H1 (cell line): ENCODE results near the gene MMP1. TPM values are rescaled to one million over a fixed set of nuclear protein-coding genes. Genes with fewer than 3 reads are reported as not detected.
A peak's percentile ranks its signal among the peaks of the same experiment; 100 is the strongest.

ENCODE experiments used
- CTCF ChIA-PET: fragments of 300-600 bp; sonication (Branson Sonifier 250); formaldehyde crosslinking; loops from one replicate; lab custom pipeline; 2021; ENCODE audit not compliant: partially characterized antibody; lab: Charles Lee
- POLR2A ChIA-PET: fragments of 300-600 bp; sonication (Branson Sonifier 250); formaldehyde crosslinking; loops from one replicate; lab custom pipeline; 2021; ENCODE audit warnings: inconsistent platforms; ENCODE audit not compliant: partially characterized antibody; lab: Charles Lee
- DNase-seq, 2 experiments: peaks; one replicate each; pipeline versions ENCODE4 v3.0.0 to v3.0.0-alpha.2; 2010 to 2022; ENCODE audit warnings: low spot score in 2 of 2, low read depth in 1 of 2, mixed read lengths in 1 of 2
- FAIRE-seq: peaks from 2 replicates; lab custom pipeline; 2011; peaks lifted over from hg19 to GRCh38; lab: Jason Lieb, UNC
- H2AFZ ChIP-seq: 2 replicates; pipeline ENCODE4 v1.8.1; 2012; ENCODE audit warnings: low read length, inconsistent platforms
- H2AK5ac ChIP-seq: 2 replicates; pipeline ENCODE4 v1.6.1; 2013; ENCODE audit warnings: low read depth, low read length
- H2BK120ac ChIP-seq: replicated peaks from 2 replicates; pipeline ENCODE3; 2013; ENCODE audit warnings: low read depth, low read length, inconsistent platforms
- H2BK12ac ChIP-seq: 2 replicates; pipeline ENCODE4 v1.6.1; 2013; ENCODE audit warnings: low read depth, low read length
- H2BK15ac ChIP-seq: 2 replicates; pipeline ENCODE4 v1.6.1; 2013; ENCODE audit warnings: low read length
- H2BK20ac ChIP-seq: 2 replicates; pipeline ENCODE4 v1.6.1; 2013; ENCODE audit warnings: low read length
- H2BK5ac ChIP-seq: 2 replicates; pipeline ENCODE4 v1.6.1; 2013; ENCODE audit warnings: low read depth, low read length
- H3K14ac ChIP-seq: 2 replicates; pipeline ENCODE4 v1.6.1; 2013; ENCODE audit warnings: inconsistent platforms; ENCODE audit not compliant: insufficient read length
- H3K18ac ChIP-seq: 2 replicates; pipeline ENCODE4 v1.6.1; 2013; ENCODE audit warnings: low read length; ENCODE audit errors: extremely low read depth
- H3K23ac ChIP-seq: 2 replicates; pipeline ENCODE4 v1.6.1; 2013; ENCODE audit warnings: inconsistent platforms; ENCODE audit not compliant: insufficient read length
- H3K23me2 ChIP-seq: 2 replicates; pipeline ENCODE4 v1.6.1; 2013; ENCODE audit warnings: low read depth, low read length
- H3K27ac ChIP-seq: 2 replicates; pipeline ENCODE4 v1.6.1; 2011; ENCODE audit warnings: low read depth, low read length, inconsistent platforms
- H3K27me3 ChIP-seq, 4 experiments: replicated peaks in 1 of 4; 1 replicate in 1 of 4; 2 replicates in 3 of 4; pipeline versions ENCODE4 v1.6.1 to v1.8.1; 2011 to 2013; ENCODE audit warnings: low read length in 3 of 4, mild to moderate bottlenecking in 3 of 4, inconsistent platforms in 2 of 4, mixed read lengths in 2 of 4, moderate library complexity in 1 of 4; ENCODE audit not compliant: control insufficient read depth in 3 of 4, insufficient read depth in 3 of 4; ENCODE audit errors: extremely low read depth in 1 of 4
- H3K36me3 ChIP-seq, 4 experiments: 2 replicates each; pipeline versions ENCODE4 v1.6.1 to v1.8.1; 2011 to 2013; ENCODE audit warnings: mild to moderate bottlenecking in 4 of 4, low read length in 3 of 4, moderate library complexity in 2 of 4, control low read depth in 1 of 4, inconsistent platforms in 1 of 4; ENCODE audit not compliant: insufficient read depth in 4 of 4, control insufficient read depth in 2 of 4
- H3K4ac ChIP-seq: replicated peaks from 2 replicates; pipeline ENCODE3; 2013; ENCODE audit warnings: low read length, low read depth, mixed read lengths, inconsistent platforms; ENCODE audit not compliant: insufficient read length
- H3K4me1 ChIP-seq, 4 experiments: replicated peaks in 1 of 4; 1 replicate in 1 of 4; 2 replicates in 3 of 4; pipeline versions ENCODE4 v1.6.1 to v1.8.1; 2011 to 2013; ENCODE audit warnings: low read length in 3 of 4, inconsistent platforms in 2 of 4, mixed read lengths in 1 of 4; ENCODE audit not compliant: insufficient read depth in 4 of 4, control insufficient read depth in 3 of 4
- H3K4me2 ChIP-seq, 2 experiments: 2 replicates each; pipeline versions ENCODE4 v1.6.1 to v1.8.1; 2011 to 2013; ENCODE audit warnings: low read depth in 2 of 2, low read length in 2 of 2, control low read depth in 1 of 2, inconsistent platforms in 1 of 2, mild to moderate bottlenecking in 1 of 2; ENCODE audit not compliant: insufficient read depth in 1 of 2
- H3K4me3 ChIP-seq, 4 experiments: fragments of 200-600, 300-600 bp in 1 of 4; sonication (generic), shearing (Covaris generic), sonication (Bioruptor Twin) in 1 of 4; 2 replicates each; pipeline versions ENCODE4 v1.5.1 to v1.8.1; 2011 to 2016; ENCODE audit warnings: low read length in 4 of 4, low read depth in 3 of 4, control low read depth in 2 of 4, inconsistent platforms in 2 of 4, mild to moderate bottlenecking in 2 of 4, mixed read lengths in 1 of 4, moderate library complexity in 1 of 4; ENCODE audit not compliant: insufficient read depth in 2 of 4; ENCODE audit errors: extremely low read depth in 1 of 4
- H3K56ac ChIP-seq: replicated peaks from 2 replicates; pipeline ENCODE3; 2013; ENCODE audit warnings: low read depth, mild to moderate bottlenecking, mixed read lengths, low read length, inconsistent platforms; ENCODE audit not compliant: insufficient read length
- H3K79me1 ChIP-seq: 2 replicates; pipeline ENCODE4 v1.6.1; 2013; ENCODE audit warnings: low read depth, low read length, control low read depth
- H3K79me2 ChIP-seq, 2 experiments: 2 replicates each; pipeline versions ENCODE4 v1.6.1 to v1.8.1; 2012 to 2013; ENCODE audit warnings: low read length in 2 of 2, mild to moderate bottlenecking in 2 of 2, inconsistent platforms in 1 of 2; ENCODE audit not compliant: insufficient read depth in 2 of 2, control insufficient read depth in 1 of 2
- H3K9ac ChIP-seq, 4 experiments: replicated peaks in 1 of 4; 1 replicate in 1 of 4; 2 replicates in 3 of 4; pipeline versions ENCODE4 v1.6.1 to v1.8.1; 2011 to 2013; ENCODE audit warnings: low read depth in 3 of 4, low read length in 3 of 4, control low read depth in 2 of 4, mild to moderate bottlenecking in 2 of 4, moderate library complexity in 2 of 4, inconsistent platforms in 1 of 4; ENCODE audit errors: extremely low read depth in 1 of 4
- H3K9me3 ChIP-seq, 2 experiments: 2 replicates each; pipeline versions ENCODE4 v1.6.1 to v1.8.1; 2012 to 2013; ENCODE audit warnings: mild to moderate bottlenecking in 2 of 2, moderate library complexity in 2 of 2, control low read depth in 1 of 2, inconsistent platforms in 1 of 2, low read depth in 1 of 2, low read length in 1 of 2, mixed read lengths in 1 of 2; ENCODE audit not compliant: insufficient read depth in 2 of 2
- H4K20me1 ChIP-seq, 2 experiments: replicated peaks in 1 of 2; 2 replicates each; pipeline versions ENCODE3 to v1.8.1; 2011 to 2013; ENCODE audit warnings: inconsistent platforms in 2 of 2, low read length in 2 of 2, mild to moderate bottlenecking in 1 of 2; ENCODE audit not compliant: insufficient read depth in 2 of 2, control insufficient read depth in 1 of 2
- H4K5ac ChIP-seq: 2 replicates; pipeline ENCODE4 v1.6.1; 2013; ENCODE audit warnings: low read length, low read depth, mixed read lengths, inconsistent platforms; ENCODE audit not compliant: insufficient read length
- H4K8ac ChIP-seq: 2 replicates; pipeline ENCODE4 v1.8.0; 2013; ENCODE audit warnings: mild to moderate bottlenecking, moderate library complexity, low read length, inconsistent platforms; ENCODE audit not compliant: insufficient read depth; ENCODE audit errors: extremely low read depth
- H4K91ac ChIP-seq: replicated peaks from 2 replicates; pipeline ENCODE3; 2013; ENCODE audit warnings: low read length, mixed read lengths, inconsistent platforms; ENCODE audit not compliant: insufficient read length
- ASH2L ChIP-seq: fragments of 200-600, 300-600 bp; sonication (generic); IDR thresholded peaks from one replicate; pipeline ENCODE4 v1.7.1; 2017; ENCODE audit warnings: low read length
- BCL11A ChIP-seq, 2 experiments: IDR thresholded peaks; one replicate each; pipeline ENCODE4 v1.6.1; 2011; ENCODE audit warnings: low read depth in 2 of 2, low read length in 2 of 2, mild to moderate bottlenecking in 2 of 2
- CHD2 ChIP-seq: IDR thresholded peaks from 2 replicates; pipeline ENCODE4 v1.6.1; 2012; ENCODE audit warnings: low read length, improper control_type of control experiment
- EGR1 ChIP-seq: IDR thresholded peaks from 2 replicates; pipeline ENCODE4 v1.6.1; 2011; ENCODE audit warnings: low read depth, low read length, borderline replicate concordance
- EZH2 ChIP-seq: fragments of 200-600 bp; sonication (generic); IDR thresholded peaks from 2 replicates; pipeline ENCODE4 v1.7.1; 2012; ENCODE audit warnings: low read depth, mild to moderate bottlenecking, moderate library complexity, low read length, inconsistent platforms; ENCODE audit not compliant: severe bottlenecking
- MAFK ChIP-seq: IDR thresholded peaks from 2 replicates; pipeline ENCODE4 v1.6.1; 2012; ENCODE audit warnings: low read depth, mild to moderate bottlenecking, improper control_type of control experiment, low read length
- NANOG ChIP-seq: IDR thresholded peaks from 2 replicates; pipeline ENCODE4 v1.6.1; 2011; ENCODE audit warnings: low read length, low read depth, mild to moderate bottlenecking, inconsistent platforms; ENCODE audit not compliant: insufficient read depth, poor library complexity, severe bottlenecking
- SRF ChIP-seq: IDR thresholded peaks from 2 replicates; pipeline ENCODE4 v1.6.1; 2011; ENCODE audit warnings: mild to moderate bottlenecking, low read depth, low read length, moderate library complexity
- SUZ12 ChIP-seq: fragments of 200-600 bp; sonication (generic); IDR thresholded peaks from 2 replicates; pipeline ENCODE4 v1.6.1; 2012; ENCODE audit warnings: mild to moderate bottlenecking, inconsistent platforms, low read length, moderate library complexity, mixed read lengths
- TAF1 ChIP-seq: IDR thresholded peaks from 2 replicates; pipeline ENCODE4 v1.6.1; 2011; ENCODE audit warnings: mild to moderate bottlenecking, low read depth, low read length
- TAF7 ChIP-seq: optimal IDR thresholded peaks from 2 replicates; pipeline ENCODE3; 2011; ENCODE audit warnings: low read depth, mild to moderate bottlenecking, inconsistent platforms, low read length, moderate library complexity, borderline replicate concordance
- TBP ChIP-seq: IDR thresholded peaks from 2 replicates; pipeline ENCODE4 v1.6.1; 2011; ENCODE audit warnings: low read depth, low read length, improper control_type of control experiment
- TCF12 ChIP-seq: IDR thresholded peaks from 2 replicates; pipeline ENCODE4 v1.6.1; 2011; ENCODE audit warnings: low read depth, mild to moderate bottlenecking, low read length
- ZNF274 ChIP-seq: IDR thresholded peaks from 2 replicates; pipeline ENCODE4 v1.7.0; 2012; ENCODE audit warnings: low read length, borderline replicate concordance; ENCODE audit errors: extremely low read depth
- WGBS, 2 experiments: shearing (Covaris generic) in 1 of 2; methylation state at CpG; one replicate each; pipeline versions ENCODE4 v1.1.6 to v1.1.7; 2013 to 2015; ENCODE audit warnings: low lambda C conversion rate in 2 of 2, mixed read lengths in 2 of 2, inconsistent platforms in 1 of 2, low coverage in 1 of 2, missing lambda C conversion rate in 1 of 2; ENCODE audit not compliant: insufficient replicate concordance in 2 of 2, insufficient coverage in 1 of 2, insufficient read length in 1 of 2; ENCODE audit errors: extremely low coverage in 1 of 2, missing lambda C conversion rate in 1 of 2; 5-methylcytosine and 5-hydroxymethylcytosine counted together
- polyA plus RNA-seq, 7 experiments: library from polyadenylated mRNA; depleted of rRNA in 3 of 7; stranded (reverse) in 5 of 7; unstranded in 2 of 7; fragments of >200 nt in 5 of 7; fragments of 200-250 nt in 2 of 7; gene quantifications; 1 replicate in 5 of 7; 2 replicates in 1 of 7; 4 replicates in 1 of 7; pipeline versions ENCODE4 v1.2.1 to v1.2.3, GENCODE V29; 2011 to 2013; ENCODE audit warnings: missing spikeins in 2 of 7, mixed read lengths in 2 of 7
- total RNA-seq: library from RNA; stranded (reverse); fragmentation: NEBNext Ultra II Directional; extraction: Animal tissue kit (Norgen Biotek cat#: 25700); gene quantifications from 2 replicates; pipeline ENCODE4 v1.2.1, GENCODE V29; 2021

Gene MMP1
- total and polyA plus RNA-seq, 2 of the 8 experiments (the other 6 are each of a cell fraction or from before 2014, with no cell fraction given), result not detected

- Histone ChIP-seq H3K4me1 (no peaks in the 10 kb centered on the region), H3K18ac (no peak overlapping the region), H2BK5ac (no peak overlapping the region), H3K14ac (no peak overlapping the region), H2BK20ac (no peak overlapping the region), H3K56ac (no peak overlapping the region), H3K36me3 (no peaks in the 10 kb centered on the region), H3K4ac (no peak overlapping the region), H4K91ac (no peak overlapping the region), H3K4me3 (no peak overlapping the region), H3K23me2 (no peaks in the 10 kb centered on the region), H3K79me2 (no peaks in the 10 kb centered on the region), H3K9ac (no peak overlapping the region), H4K8ac (no peak overlapping the region), H4K20me1 (no peaks in the 10 kb centered on the region), H3K9me3 (peaks cover 0 to 6% of the 10 kb centered on the region in 2 experiments; a peak in 1 of 4 replicates), H3K4me2 (no peak overlapping the region), H3K27me3 (no peaks in the 10 kb centered on the region; a peak in 2 of 7 replicates), H2BK120ac (no peak overlapping the region), H3K23ac (no peak overlapping the region), H3K27ac (no peak overlapping the region), H4K5ac (no peak overlapping the region), H2AK5ac (peak overlapping the region; percentile 94; the same call in 1 of the 2 replicates), H3K79me1 (no peaks in the 10 kb centered on the region), H2BK12ac (0 out of 2 replicates have a peak overlapping the region, but pooled peaks have one; percentile 46), H2BK15ac (no peak overlapping the region), H2AFZ (no peak overlapping the region)
- ChIA-PET POLR2A (no interaction called here), CTCF (interaction anchor here (0.7 to 3.1 kb wide), 15 partner anchors 11 to 117 kb away, joined by 3 to 21 read pairs (median 6); partner anchors contain the start of gene MMP1)
- 88% methylated on average over 5 of the region's 5 CpGs; no CpG with 5 or more reads in 1 of the 2 experiments for WGBS, 2 experiments
- no peak for TF ChIP-seq NANOG
- TF ChIP-seq SRF, result no peak
- TF ChIP-seq SUZ12, result no peak
- TF ChIP-seq MAFK, result no peak
- TF ChIP-seq ASH2L, result no peak
- TF ChIP-seq TAF1, result no peak
- no peak for TF ChIP-seq CHD2
- no peak for TF ChIP-seq TCF12
- TF ChIP-seq ZNF274, result no peak
- TF ChIP-seq BCL11A (IDR thresholded peaks at IDR 0.05; ENCODE audit: low read depth in 2 of 2, low read length in 2 of 2), result no peak
- no peak for TF ChIP-seq EZH2
- TF ChIP-seq TBP, result no peak
- TF ChIP-seq TAF7, result no peak
- TF ChIP-seq EGR1, result no peak
- no peak for DNase-seq
- FAIRE-seq, result no peak
Measured at GRCh38 chr11:102830001-102830727, 32.2 kb upstream of the MMP1 start.
